PFSK-1 (cell line): ENCODE data around the gene KLF9.

Experiments
- POLR2AphosphoS5 ChIP-seq: IDR thresholded peaks from 2 replicates; pipeline ENCODE4 v1.6.1; 2012; ENCODE audit warnings: low read depth, mild to moderate bottlenecking, control low read depth, low read length, moderate library complexity
- SIN3A ChIP-seq: IDR thresholded peaks from 2 replicates; pipeline ENCODE4 v1.6.1; 2012; ENCODE audit warnings: mild to moderate bottlenecking, low read length, moderate library complexity, borderline replicate concordance; ENCODE audit not compliant: insufficient read depth
- TAF1 ChIP-seq: IDR thresholded peaks from 2 replicates; pipeline ENCODE4 v1.6.1; 2012; ENCODE audit warnings: low read length, control low read depth, borderline replicate concordance; ENCODE audit not compliant: insufficient read depth
- TF ChIP-seq, protein P1 (sequence below), 2 experiments: IDR thresholded peaks; 2 replicates each; pipeline versions ENCODE4 v1.6.1 to v1.8.0; 2011 to 2012; ENCODE audit warnings: low read depth in 2 of 2, low read length in 2 of 2, control low read depth in 1 of 2, inconsistent platforms in 1 of 2, mild to moderate bottlenecking in 1 of 2, moderate library complexity in 1 of 2; ENCODE audit not compliant: insufficient read depth in 1 of 2

DNA sequence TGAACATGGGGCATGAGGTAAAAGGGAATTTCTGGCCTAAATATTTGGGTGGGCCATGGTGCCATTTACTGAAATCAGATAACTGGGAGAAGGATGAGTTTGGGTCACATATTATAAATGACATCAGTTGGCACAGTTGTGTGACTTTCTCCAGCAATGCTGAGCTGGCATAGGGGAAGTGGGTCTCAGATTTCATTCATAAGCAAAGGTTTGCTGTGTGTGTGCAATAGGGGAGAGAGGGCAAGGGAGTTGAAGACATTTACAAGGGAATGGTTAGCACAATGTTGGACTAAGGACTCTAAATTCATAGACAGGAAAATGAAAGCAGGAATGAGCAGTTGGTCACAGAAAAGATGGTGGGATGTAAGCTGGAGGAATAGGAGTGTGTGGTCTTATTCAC is 47.8 kb upstream of the KLF9 start:
- no peak for TF ChIP-seq POLR2AphosphoS5
- TF ChIP-seq, protein P1, sequence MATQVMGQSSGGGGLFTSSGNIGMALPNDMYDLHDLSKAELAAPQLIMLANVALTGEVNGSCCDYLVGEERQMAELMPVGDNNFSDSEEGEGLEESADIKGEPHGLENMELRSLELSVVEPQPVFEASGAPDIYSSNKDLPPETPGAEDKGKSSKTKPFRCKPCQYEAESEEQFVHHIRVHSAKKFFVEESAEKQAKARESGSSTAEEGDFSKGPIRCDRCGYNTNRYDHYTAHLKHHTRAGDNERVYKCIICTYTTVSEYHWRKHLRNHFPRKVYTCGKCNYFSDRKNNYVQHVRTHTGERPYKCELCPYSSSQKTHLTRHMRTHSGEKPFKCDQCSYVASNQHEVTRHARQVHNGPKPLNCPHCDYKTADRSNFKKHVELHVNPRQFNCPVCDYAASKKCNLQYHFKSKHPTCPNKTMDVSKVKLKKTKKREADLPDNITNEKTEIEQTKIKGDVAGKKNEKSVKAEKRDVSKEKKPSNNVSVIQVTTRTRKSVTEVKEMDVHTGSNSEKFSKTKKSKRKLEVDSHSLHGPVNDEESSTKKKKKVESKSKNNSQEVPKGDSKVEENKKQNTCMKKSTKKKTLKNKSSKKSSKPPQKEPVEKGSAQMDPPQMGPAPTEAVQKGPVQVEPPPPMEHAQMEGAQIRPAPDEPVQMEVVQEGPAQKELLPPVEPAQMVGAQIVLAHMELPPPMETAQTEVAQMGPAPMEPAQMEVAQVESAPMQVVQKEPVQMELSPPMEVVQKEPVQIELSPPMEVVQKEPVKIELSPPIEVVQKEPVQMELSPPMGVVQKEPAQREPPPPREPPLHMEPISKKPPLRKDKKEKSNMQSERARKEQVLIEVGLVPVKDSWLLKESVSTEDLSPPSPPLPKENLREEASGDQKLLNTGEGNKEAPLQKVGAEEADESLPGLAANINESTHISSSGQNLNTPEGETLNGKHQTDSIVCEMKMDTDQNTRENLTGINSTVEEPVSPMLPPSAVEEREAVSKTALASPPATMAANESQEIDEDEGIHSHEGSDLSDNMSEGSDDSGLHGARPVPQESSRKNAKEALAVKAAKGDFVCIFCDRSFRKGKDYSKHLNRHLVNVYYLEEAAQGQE (IDR thresholded peaks at IDR 0.05; ENCODE audit: insufficient read depth in 1 of 2, low read depth in 2 of 2, low read length in 2 of 2), result no peak
- no peak for TF ChIP-seq SIN3A
- TF ChIP-seq TAF1, result no peak
